HepG2 (cell line): ENCODE measurements around the gene BPHL. TPM values are rescaled to one million over a fixed set of nuclear protein-coding genes. Genes with fewer than 3 reads are reported as not detected.
"Not testable (repeated sequence)": the region's sequence is repeated elsewhere in the genome, so short reads cannot be mapped to it uniquely, and the experiment has no call there.

Experiments used
- ATAC-seq: fragments of 200-7000 bp; cut with Tn5 transposase; 3 replicates; pipeline ENCODE4 v1.9.1; 2020; ENCODE audit warnings: mild to moderate bottlenecking, moderate library complexity
- BruUV-seq: library from RNA; stranded (reverse); fragments of 400-500 nt; replicated peaks from 2 replicates; lab custom pipeline; 2021; lab: Mats Ljungman, UMichigan
- CTCF ChIA-PET: fragments of 300-600 bp; formaldehyde crosslinking; extraction: SDS; loops from one replicate; lab custom pipeline; 2021; ENCODE audit warnings: low total read pairs, inconsistent platforms, low intra/inter-chr PET ratio; lab: Yijun Ruan, JAX
- POLR2A ChIA-PET: fragments of 350-600 bp; sonication (Branson Sonifier 250); formaldehyde crosslinking; loops from one replicate; lab custom pipeline; 2020; ENCODE audit warnings: antibody characterized with exemption, inconsistent platforms; lab: Yijun Ruan, JAX
- DNase-seq: peaks from one replicate; pipeline ENCODE4 v3.0.0-alpha.2; 2015; ENCODE audit warnings: low spot score
- FAIRE-seq: peaks from 3 replicates; lab custom pipeline; 2011; peaks lifted over from hg19 to GRCh38; lab: Jason Lieb, UNC
- H2AFZ ChIP-seq: one replicate; pipeline ENCODE4 v1.6.1; 2011; ENCODE audit warnings: low read length, inconsistent platforms
- H3K27ac ChIP-seq: fragments of 300-600 bp; 3 replicates; pipeline ENCODE4 v1.8.0; 2011; ENCODE audit warnings: mixed run types, mild to moderate bottlenecking, mixed read lengths, low read length, inconsistent platforms; ENCODE audit not compliant: insufficient read depth; ENCODE audit errors: extremely low read length
- H3K27me3 ChIP-seq, 2 experiments: fragments of 200-600 bp in 1 of 2; 2 replicates in 1 of 2; 3 replicates in 1 of 2; pipeline versions ENCODE4 v1.6.0 to v1.8.0; 2011; ENCODE audit warnings: low read length in 2 of 2, mild to moderate bottlenecking in 2 of 2, moderate library complexity in 2 of 2, inconsistent platforms in 1 of 2; ENCODE audit not compliant: insufficient read depth in 2 of 2, control insufficient read depth in 1 of 2
- H3K36me3 ChIP-seq, 2 experiments: fragments of 200-600 bp in 1 of 2; replicated peaks in 1 of 2; 2 replicates in 1 of 2; 3 replicates in 1 of 2; pipeline versions ENCODE4 v1.5.1 to v1.8.0; 2011; ENCODE audit warnings: low read length in 2 of 2, inconsistent platforms in 1 of 2; ENCODE audit not compliant: insufficient read depth in 2 of 2, control insufficient read depth in 1 of 2
- H3K4me1 ChIP-seq: 2 replicates; pipeline ENCODE4 v1.5.1; 2012; ENCODE audit warnings: low read length, inconsistent platforms; ENCODE audit not compliant: insufficient read depth
- H3K4me2 ChIP-seq: 2 replicates; pipeline ENCODE4 v1.6.0; 2011; ENCODE audit warnings: low read depth, low read length, inconsistent platforms
- H3K4me3 ChIP-seq, 3 experiments: fragments of 200-600 bp in 1 of 3; sonication (generic), shearing (Covaris generic) in 1 of 3; replicated peaks in 1 of 3; 2 replicates each; pipeline ENCODE4 v1.5.1; 2011 to 2016; ENCODE audit warnings: low read length in 3 of 3, inconsistent platforms in 2 of 3, low read depth in 2 of 3, mild to moderate bottlenecking in 2 of 3, control low read depth in 1 of 3, mixed read lengths in 1 of 3; ENCODE audit not compliant: insufficient read depth in 1 of 3
- H3K79me2 ChIP-seq: one replicate; pipeline ENCODE4 v1.6.1; 2011; ENCODE audit warnings: low read length, inconsistent platforms; ENCODE audit not compliant: insufficient read depth
- H3K9ac ChIP-seq: 2 replicates; pipeline ENCODE4 v1.6.0; 2011; ENCODE audit warnings: mild to moderate bottlenecking, low read depth, low read length, inconsistent platforms; ENCODE audit not compliant: insufficient read depth
- H3K9me3 ChIP-seq: 2 replicates; pipeline ENCODE4 v1.5.1; 2012; ENCODE audit warnings: mild to moderate bottlenecking, low read length
- H4K20me1 ChIP-seq: 2 replicates; pipeline ENCODE4 v1.6.0; 2011; ENCODE audit warnings: inconsistent platforms, mild to moderate bottlenecking, low read length, moderate library complexity; ENCODE audit not compliant: insufficient read depth
- FOSL2 ChIP-seq: sonication (generic); formaldehyde crosslinking; IDR thresholded peaks from 2 replicates; pipeline ENCODE4 v1.4.0; 2020; ENCODE audit warnings: missing genetic modification reagents
- GLI4 ChIP-seq: sonication (generic); formaldehyde crosslinking; IDR thresholded peaks from 2 replicates; pipeline ENCODE4 v1.5.1; 2020; ENCODE audit warnings: missing genetic modification reagents, mild to moderate bottlenecking, moderate library complexity, borderline replicate concordance
- POGZ ChIP-seq: sonication (generic); formaldehyde crosslinking; IDR thresholded peaks from 2 replicates; pipeline ENCODE4 v1.4.0; 2020; ENCODE audit warnings: mild to moderate bottlenecking, missing genetic modification reagents
- SAP130 ChIP-seq: IDR thresholded peaks from 2 replicates; pipeline ENCODE4 v1.6.1; 2016; ENCODE audit warnings: low read depth
- ZMYM3 ChIP-seq: sonication (generic); formaldehyde crosslinking; IDR thresholded peaks from 2 replicates; pipeline ENCODE4 v1.5.1; 2020; ENCODE audit warnings: mild to moderate bottlenecking, missing genetic modification reagents
- ZNF20 ChIP-seq: sonication (generic); formaldehyde crosslinking; IDR thresholded peaks from 2 replicates; pipeline ENCODE4 v1.4.0; 2020; ENCODE audit warnings: mild to moderate bottlenecking, moderate library complexity, missing genetic modification reagents
- ZNF230 ChIP-seq: sonication (generic); formaldehyde crosslinking; IDR thresholded peaks from 2 replicates; pipeline ENCODE4 v1.4.0; 2020; ENCODE audit warnings: mild to moderate bottlenecking, missing genetic modification reagents
- ZNF460 ChIP-seq: sonication (generic); formaldehyde crosslinking; IDR thresholded peaks from 2 replicates; pipeline ENCODE4 v1.5.1; 2020; ENCODE audit warnings: missing genetic modification reagents, mild to moderate bottlenecking, borderline replicate concordance
- ZNF530 ChIP-seq: sonication (generic); formaldehyde crosslinking; IDR thresholded peaks from 2 replicates; pipeline ENCODE4 v1.5.0; 2020; ENCODE audit warnings: low read depth, mild to moderate bottlenecking, missing genetic modification reagents
- WGBS: methylation state at CpG from one replicate; pipeline ENCODE4 v1.1.6; 2017; ENCODE audit warnings: low lambda C conversion rate; 5-methylcytosine and 5-hydroxymethylcytosine counted together
- in situ Hi-C: cut with HindIII; loops from 2 replicates; pipeline ENCODE4 v1.10.0; 2017; ENCODE audit warnings: low pct_unique_long_range_greater_than_20kb; ENCODE audit not compliant: extremely low pct_ligation_motif_present
- intact Hi-C: fragments of 100-400 bp; cut with micrococcal nuclease; formaldehyde crosslinking; loops from one replicate; pipeline ENCODE4 v1.10.0; 2022; ENCODE audit not compliant: unreplicated experiment
- polyA plus RNA-seq, 8 experiments: library from polyadenylated mRNA; depleted of rRNA in 3 of 8; stranded (reverse) in 7 of 8; unstranded in 1 of 8; fragments of >200 nt; fragmentation: Illumina TruSeq in 4 of 8; extraction: Trizol in 4 of 8; gene quantifications; 2 replicates each; pipeline versions ENCODE4 v1.2.1 to v1.2.3, GENCODE V29; 2011 to 2016; ENCODE audit warnings: low read depth in 4 of 8, missing spikeins in 1 of 8, mixed read lengths in 1 of 8; ENCODE audit not compliant: insufficient read depth in 1 of 8
- total RNA-seq, 5 experiments: library from RNA; depleted of rRNA; stranded (reverse); fragments of >200 nt; fragmentation: Illumina TruSeq; extraction: Trizol; gene quantifications; 2 replicates each; pipeline ENCODE4 v1.2.3, GENCODE V29; 2016; ENCODE audit warnings: low read depth in 1 of 5
- TF ChIP-seq, protein P1 (sequence below): fragments of 450-650 bp; IDR thresholded peaks from 2 replicates; pipeline ENCODE4 v1.6.1; 2017; ENCODE audit warnings: mild to moderate bottlenecking

Gene BPHL
- total and polyA plus RNA-seq, 2 of the 13 experiments (the other 11 are each of a cell fraction or from before 2014, with no cell fraction given), result 37.8 to 39.5 TPM

DNA sequence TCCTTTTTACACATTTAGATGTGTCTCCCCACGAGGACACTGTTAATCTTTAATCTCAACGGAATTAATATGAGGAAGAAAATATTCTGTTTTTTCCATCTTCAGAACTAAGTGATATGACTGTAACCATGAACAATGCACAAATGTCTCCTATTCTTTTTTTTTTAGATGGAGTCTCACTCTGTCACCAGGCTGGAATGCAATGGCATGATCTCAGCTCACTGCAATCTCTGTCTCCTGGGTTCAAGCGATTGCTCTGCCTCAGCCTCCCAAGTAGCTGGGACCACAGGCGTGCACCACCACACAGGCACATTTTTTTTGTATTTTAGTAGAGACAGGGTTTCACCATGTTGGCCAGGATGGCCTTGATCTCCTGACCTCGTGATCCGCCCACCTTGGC, 19.4 kb downstream of the BPHL start:
- H3K4me2 ChIP-seq, H3K27me3 ChIP-seq, H4K20me1 ChIP-seq, BruUV-seq, DNase-seq, H3K79me2 ChIP-seq, FAIRE-seq, H2AFZ ChIP-seq, H3K9ac ChIP-seq, ATAC-seq, H3K4me3 ChIP-seq, CTCF ChIA-PET, H3K9me3 ChIP-seq: not testable (repeated sequence)
- in situ Hi-C loops (loop anchor here (5.0 kb wide), 1 partner anchor 109 kb away; no protein-coding TSS in a partner anchor), intact Hi-C loops (loop anchor here (2.0 to 5.0 kb wide), 3 partner anchors 19 to 94 kb away; partner anchors contain the start of genes BPHL and TUBB2A)
- peak overlapping the region; percentile 90 for H3K27ac ChIP-seq
- peaks cover 3 to 20% of the 10 kb centered on the region in 2 experiments; a peak in 3 of 5 replicates for H3K36me3 ChIP-seq
- 0 out of 2 replicates have a peak, but pooled peaks have one; percentile 22 for TF ChIP-seq FOSL2
- TF ChIP-seq ZMYM3 (CRISPR knock-in tag), result 0 out of 2 replicates have a peak, but pooled peaks have one; percentile 24
- peak; percentile 90 for TF ChIP-seq ZNF460
- TF ChIP-seq POGZ (CRISPR knock-in tag), result 0 out of 2 replicates have a peak, but pooled peaks have one; percentile 42
- TF ChIP-seq SAP130 (CRISPR knock-in tag), result 0 out of 2 replicates have a peak, but pooled peaks have one; percentile 8
- POLR2A ChIA-PET, result interaction anchor here (2.6 kb wide), 1 partner anchor 18 kb away, joined by 19 read pairs; the partner anchor contains the start of gene BPHL
- 92% methylated on average over 6 of the region's 6 CpGs for WGBS
- H3K4me1 ChIP-seq, result peaks cover 79% of the 10 kb centered on the region

DNA sequence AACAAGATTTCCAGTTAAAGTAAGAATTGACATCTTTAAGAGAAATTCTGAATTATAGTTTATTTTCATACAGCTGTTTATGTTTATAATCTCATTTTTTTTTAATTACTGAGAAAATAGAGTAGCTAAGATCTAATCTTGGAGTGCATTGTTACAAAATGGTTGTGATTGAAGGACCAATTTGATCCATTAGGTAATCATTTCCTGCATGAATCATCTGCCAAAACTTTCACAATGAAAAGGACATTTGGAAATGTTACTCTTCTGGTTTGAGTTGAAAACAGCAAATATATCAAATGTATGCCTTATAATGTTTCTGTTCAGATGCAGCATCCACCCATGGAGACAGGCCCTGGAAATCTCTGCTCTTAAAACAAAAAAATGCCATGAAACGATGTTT, 19.8 kb downstream of the BPHL start:
- no peak overlapping the region for H3K4me3 ChIP-seq
- TSS peak; percentile 6 for BruUV-seq
- in situ Hi-C loops, result loop anchor here (5.0 kb wide), 1 partner anchor 109 kb away; no protein-coding TSS in a partner anchor
- no peaks in the 10 kb centered on the region for H3K9me3 ChIP-seq
- CTCF ChIA-PET, result no interaction called here
- DNase-seq (no peak), ATAC-seq (no peak)
- H3K4me1 ChIP-seq, result peaks cover 77% of the 10 kb centered on the region
- H3K27me3 ChIP-seq, result no peaks in the 10 kb centered on the region
- peaks cover 3 to 17% of the 10 kb centered on the region in 2 experiments; a peak in 3 of 5 replicates for H3K36me3 ChIP-seq
- H2AFZ ChIP-seq, result no peak overlapping the region
- H3K9ac ChIP-seq, result peak overlapping the region; percentile 6; the same call in 1 of the 2 replicates
- no peaks in the 10 kb centered on the region for H3K79me2 ChIP-seq
- no peak for TF ChIP-seq ZNF230 (CRISPR knock-in tag)
- TF ChIP-seq, protein P1, sequence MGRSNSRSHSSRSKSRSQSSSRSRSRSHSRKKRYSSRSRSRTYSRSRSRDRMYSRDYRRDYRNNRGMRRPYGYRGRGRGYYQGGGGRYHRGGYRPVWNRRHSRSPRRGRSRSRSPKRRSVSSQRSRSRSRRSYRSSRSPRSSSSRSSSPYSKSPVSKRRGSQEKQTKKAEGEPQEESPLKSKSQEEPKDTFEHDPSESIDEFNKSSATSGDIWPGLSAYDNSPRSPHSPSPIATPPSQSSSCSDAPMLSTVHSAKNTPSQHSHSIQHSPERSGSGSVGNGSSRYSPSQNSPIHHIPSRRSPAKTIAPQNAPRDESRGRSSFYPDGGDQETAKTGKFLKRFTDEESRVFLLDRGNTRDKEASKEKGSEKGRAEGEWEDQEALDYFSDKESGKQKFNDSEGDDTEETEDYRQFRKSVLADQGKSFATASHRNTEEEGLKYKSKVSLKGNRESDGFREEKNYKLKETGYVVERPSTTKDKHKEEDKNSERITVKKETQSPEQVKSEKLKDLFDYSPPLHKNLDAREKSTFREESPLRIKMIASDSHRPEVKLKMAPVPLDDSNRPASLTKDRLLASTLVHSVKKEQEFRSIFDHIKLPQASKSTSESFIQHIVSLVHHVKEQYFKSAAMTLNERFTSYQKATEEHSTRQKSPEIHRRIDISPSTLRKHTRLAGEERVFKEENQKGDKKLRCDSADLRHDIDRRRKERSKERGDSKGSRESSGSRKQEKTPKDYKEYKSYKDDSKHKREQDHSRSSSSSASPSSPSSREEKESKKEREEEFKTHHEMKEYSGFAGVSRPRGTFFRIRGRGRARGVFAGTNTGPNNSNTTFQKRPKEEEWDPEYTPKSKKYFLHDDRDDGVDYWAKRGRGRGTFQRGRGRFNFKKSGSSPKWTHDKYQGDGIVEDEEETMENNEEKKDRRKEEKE, result no peak
- TF ChIP-seq ZNF530 (CRISPR knock-in tag), result no peak
- TF ChIP-seq ZNF20 (CRISPR knock-in tag), result no peak
- no peak for TF ChIP-seq GLI4 (CRISPR knock-in tag)
- TF ChIP-seq, all 625 proteins: peak for 0
- no peak for FAIRE-seq
- Histone ChIP-seq H3K4me2 (no peak overlapping the region), H4K20me1 (no peaks in the 10 kb centered on the region), H3K27ac (peak overlapping the region; percentile 90)
- intact Hi-C loops, result loop anchor here (2.0 to 5.0 kb wide), 3 partner anchors 18 to 94 kb away; partner anchors contain the start of genes BPHL and TUBB2A
- POLR2A ChIA-PET, result interaction anchor here (0.5 to 3.0 kb wide), 8 partner anchors 11 to 889 kb away, joined by 3 to 23 read pairs (median 7); partner anchors contain the start of genes BPHL and TUBB2A
- 78% methylated on average over 1 of the region's 1 CpG for WGBS
